Astrocyte of the cerebellum (primary cell): ENCODE results near the gene PCDHGA5.
A peak's percentile ranks its signal among the peaks of the same experiment; 100 is the strongest.
"Not testable (repeated sequence)": the region's sequence is repeated elsewhere in the genome, so short reads cannot be mapped to it uniquely, and the experiment has no call there.

ENCODE experiments used
- DNase-seq: peaks from one replicate; pipeline ENCODE4 v3.0.0-alpha.2; 2011; ENCODE audit warnings: low read depth
- H3K4me3 ChIP-seq: 2 replicates; pipeline ENCODE4 v1.5.1; 2011; ENCODE audit warnings: mild to moderate bottlenecking, low read depth, low read length, moderate library complexity
- CTCF ChIP-seq: IDR thresholded peaks from 2 replicates; pipeline ENCODE4 v1.5.1; 2012; ENCODE audit warnings: low read length, low read depth, moderate library complexity, mild to moderate bottlenecking; ENCODE audit errors: missing control alignments
- in situ Hi-C: cut with HindIII; loops from 2 replicates; pipeline ENCODE4 v1.10.0; 2017; ENCODE audit warnings: low sequenced_read_pairs

Gene PCDHGA5

GRCh38 chr5:141399555-141400258 is 35.7 kb downstream of the PCDHGA5 start:
- DNase-seq, result no peak
- in situ Hi-C loops, result no loop called here
- H3K4me3 ChIP-seq, result no peak overlapping the region
- no peak for TF ChIP-seq CTCF

GRCh38 chr5:141402553-141403243 is 38.7 kb downstream of the PCDHGA5 start, which contains the start of gene PCDHGA9:
Gene PCDHGA9, plus strand, starts transcription at chr5:141402778. Its CDS starts 175 bp downstream, at chr5:141402953.
- peak; percentile 29 for TF ChIP-seq CTCF
- peak within 1 kb of the TSS; percentile 28 for H3K4me3 ChIP-seq
- DNase-seq, result no peak
- in situ Hi-C loops, result no loop called here

GRCh38 chr5:141403387-141403786 is 39.4 kb downstream of the PCDHGA5 start:
- TF ChIP-seq CTCF, result no peak
- DNase-seq, result no peak
- in situ Hi-C loops, result no loop called here
- H3K4me3 ChIP-seq, result peak overlapping the region; percentile 28

GRCh38 chr5:141407790-141408505 is 44.0 kb downstream of the PCDHGA5 start, which contains the start of gene PCDHGB6:
Gene PCDHGB6, plus strand, starts transcription at chr5:141408021. Its CDS starts 182 bp downstream, at chr5:141408203.
- TF ChIP-seq CTCF, result peak; percentile 42
- H3K4me3 ChIP-seq, result peak within 1 kb of the TSS; percentile 26
- in situ Hi-C loops, DNase-seq: not testable (repeated sequence)

- no peak for DNase-seq
- H3K4me3 ChIP-seq, result no peak overlapping the region
- in situ Hi-C loops, result no loop called here
- TF ChIP-seq CTCF, result no peak
Measured at GRCh38 chr5:141409598-141410306, 45.8 kb downstream of the PCDHGA5 start.

GRCh38 chr5:141411575-141411974 is 47.6 kb downstream of the PCDHGA5 start:
- no peak for DNase-seq
- in situ Hi-C loops, result no loop called here
- no peak for TF ChIP-seq CTCF
- no peak overlapping the region for H3K4me3 ChIP-seq
